GM21367 (cell line): ENCODE results near the gene KIF2C.
"Not testable (repeated sequence)": the region's sequence is repeated elsewhere in the genome, so short reads cannot be mapped to it uniquely, and the experiment has no call there.

Source experiments
- ATAC-seq: cut with Tn5 transposase; IDR thresholded peaks from one replicate; pipeline ENCODE4 v1.9.1; 2021; ENCODE audit not compliant: unreplicated experiment

KIF2C gene

GRCh38 chr1:44810101-44810761 lies 70.6 kb downstream of the KIF2C start:
- ATAC-seq, result no peak

- not testable (repeated sequence) for ATAC-seq
Observed at GRCh38 chr1:44810762-44811105, 71.1 kb downstream of the KIF2C start.

- ATAC-seq, result no peak
Observed at GRCh38 chr1:44811234-44811633, 71.6 kb downstream of the KIF2C start.

- ATAC-seq, result no peak
Observed at GRCh38 chr1:44812822-44813543, 73.3 kb downstream of the KIF2C start.

- not testable (repeated sequence) for ATAC-seq
Observed at GRCh38 chr1:44815926-44816325, 76.3 kb downstream of the KIF2C start.

DNA sequence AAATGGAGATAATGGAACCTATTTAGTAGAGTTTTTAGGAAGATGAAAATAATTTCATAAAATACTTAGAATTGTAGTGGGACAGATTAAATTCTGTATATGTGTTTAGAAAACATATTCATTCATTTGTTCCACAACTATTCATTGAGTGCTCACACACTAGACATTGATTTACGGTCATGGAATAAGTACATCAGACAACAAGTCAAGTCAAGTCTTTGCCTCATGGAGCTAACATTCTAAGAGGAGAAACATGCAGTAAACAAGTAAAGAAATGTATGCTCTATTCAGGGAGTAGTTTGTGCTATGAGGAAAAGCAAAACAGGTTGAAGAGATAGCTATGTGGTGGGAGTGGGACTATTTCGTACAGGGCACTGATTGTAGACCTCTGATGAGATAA lies 77.7 kb downstream of the KIF2C start:
- no peak for ATAC-seq
